NOMO-1 treated with DMSO at 0.1 percent for 48 hours (cell line): ENCODE measurements around the gene ACTR2.
"Not testable (repeated sequence)": the region's sequence is repeated elsewhere in the genome, so short reads cannot be mapped to it uniquely, and the experiment has no call there.

ENCODE experiments used
- DNase-seq: peaks from one replicate; lab custom pipeline; 2025; ENCODE audit not compliant: unreplicated experiment; lab: John Stamatoyannopoulos, UW

The ACTR2 gene

DNA sequence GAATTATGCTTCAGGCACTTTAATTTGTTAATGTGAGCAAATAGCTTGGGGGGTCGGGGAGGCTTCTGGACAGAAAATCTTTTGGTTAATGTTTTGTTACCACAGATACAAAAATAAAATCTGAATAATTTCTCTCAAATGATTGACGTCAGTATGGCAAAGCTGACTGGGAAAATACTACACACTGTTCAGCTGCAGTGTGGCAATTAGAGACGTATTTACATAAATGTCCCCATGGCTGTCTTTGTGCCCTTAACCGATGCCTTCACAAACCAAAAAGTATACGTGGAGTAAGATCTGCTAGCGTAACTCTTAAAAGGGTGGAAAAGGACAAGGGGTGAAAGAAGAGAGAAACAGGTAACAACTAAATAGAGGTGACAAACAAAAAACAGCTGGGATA, 83.4 kb downstream of the ACTR2 start:
- no peak for DNase-seq

DNA sequence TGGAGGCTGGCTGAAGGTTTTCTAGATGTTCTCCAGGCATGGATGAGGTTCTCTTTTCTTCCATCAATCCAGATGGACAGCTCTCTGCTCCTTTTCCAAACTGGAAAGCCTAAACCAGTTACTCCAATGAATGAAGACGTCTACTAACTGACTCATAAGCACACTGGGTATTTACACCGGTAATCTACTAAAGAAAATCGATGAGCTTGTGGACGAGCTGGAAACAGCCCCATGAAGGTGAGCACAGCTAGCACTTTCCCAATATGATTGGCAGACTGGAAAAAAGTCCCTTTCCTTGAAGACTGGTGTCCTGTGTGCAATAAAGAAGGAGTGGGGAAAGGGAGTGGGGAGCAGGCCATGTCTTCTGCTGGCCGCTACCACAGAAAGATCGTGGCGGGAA, 84.0 kb downstream of the ACTR2 start:
- no peak for DNase-seq

DNA sequence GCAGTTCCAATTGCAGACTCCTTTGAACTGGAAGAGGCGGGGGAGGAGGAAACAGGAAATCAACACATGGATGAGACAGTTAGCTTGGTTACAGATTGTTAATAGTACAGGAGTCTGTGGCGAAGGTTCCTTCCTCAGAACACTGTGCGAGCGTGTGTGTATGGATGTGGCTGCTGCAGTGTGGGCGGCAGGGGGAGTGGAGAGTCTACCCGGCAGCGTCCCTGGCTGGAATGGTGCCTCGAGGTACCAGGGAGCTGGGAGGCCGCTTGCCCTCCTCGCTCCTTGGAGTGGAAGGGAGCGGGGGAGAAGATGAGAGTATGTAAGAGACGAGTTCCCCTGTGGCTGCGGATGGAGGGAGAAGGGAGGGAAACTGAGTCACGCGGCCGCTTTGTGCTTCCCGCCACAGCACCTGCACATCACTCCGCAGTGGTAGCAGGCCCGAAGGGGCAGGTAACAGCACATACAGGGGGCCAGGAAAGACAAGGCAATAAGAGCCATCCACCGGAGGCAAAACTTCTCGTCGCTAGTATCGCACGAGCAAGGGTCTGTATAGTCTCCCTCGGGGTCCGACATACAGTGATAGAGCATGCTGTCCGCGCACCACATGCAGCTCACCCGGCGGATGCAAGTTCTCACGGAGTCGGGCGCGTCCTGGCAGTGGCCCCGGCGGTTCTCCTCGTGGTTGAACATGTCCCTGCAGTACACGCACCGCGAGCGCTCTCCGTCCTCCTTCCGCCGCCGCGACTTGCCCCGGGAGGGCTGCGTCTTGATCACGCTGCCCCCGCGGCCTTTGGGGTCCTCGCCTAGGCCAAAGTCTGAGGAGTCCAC, 85.7 kb downstream of the ACTR2 start:
- DNase-seq: no peak

DNA sequence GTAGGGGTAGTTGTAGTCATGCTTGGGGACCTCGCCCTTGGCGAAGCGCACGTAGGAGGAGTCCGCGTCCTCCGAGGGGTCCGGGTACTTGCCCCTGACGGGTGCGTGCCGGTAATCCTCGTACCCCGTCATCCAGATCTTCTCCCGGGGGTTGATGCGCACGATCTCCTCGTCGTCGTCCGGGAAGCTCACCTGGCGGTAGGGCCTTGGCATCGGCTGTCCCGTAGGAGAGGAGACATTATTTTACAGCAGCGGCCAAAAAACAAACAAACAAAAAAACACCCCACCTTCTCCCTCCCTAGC, 86.3 kb downstream of the ACTR2 start:
- DNase-seq: no peak

DNA sequence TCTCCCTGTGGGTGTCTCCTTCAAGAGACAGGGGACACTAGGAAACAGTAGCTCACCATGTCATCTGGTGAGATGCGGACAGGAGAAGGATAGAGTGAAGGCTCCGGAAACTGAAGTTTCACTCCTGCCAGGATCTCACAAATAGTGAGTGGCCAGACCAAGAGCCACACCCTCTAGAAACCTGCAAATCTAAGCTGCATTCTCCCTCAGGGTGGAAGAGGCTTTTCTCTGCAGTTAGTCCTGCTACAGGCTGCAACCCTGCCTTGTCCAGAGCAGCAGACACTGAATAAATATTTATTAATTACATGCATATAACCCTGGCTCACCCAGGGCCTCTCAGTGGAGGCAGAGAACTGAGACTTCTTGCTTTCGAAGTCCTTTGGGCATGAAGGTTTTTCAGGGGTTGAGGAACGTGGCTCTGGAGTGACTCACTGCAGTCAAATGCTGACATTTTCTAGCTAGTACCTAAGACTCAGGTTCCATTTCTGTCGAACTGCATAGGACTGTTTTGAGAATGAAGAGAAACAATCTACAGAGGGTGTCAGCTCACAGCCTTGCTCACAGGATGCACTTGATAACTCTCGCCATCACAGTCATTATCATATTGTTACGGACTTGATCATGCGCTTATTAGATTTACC, 87.3 kb downstream of the ACTR2 start:
- DNase-seq: no peak

DNA sequence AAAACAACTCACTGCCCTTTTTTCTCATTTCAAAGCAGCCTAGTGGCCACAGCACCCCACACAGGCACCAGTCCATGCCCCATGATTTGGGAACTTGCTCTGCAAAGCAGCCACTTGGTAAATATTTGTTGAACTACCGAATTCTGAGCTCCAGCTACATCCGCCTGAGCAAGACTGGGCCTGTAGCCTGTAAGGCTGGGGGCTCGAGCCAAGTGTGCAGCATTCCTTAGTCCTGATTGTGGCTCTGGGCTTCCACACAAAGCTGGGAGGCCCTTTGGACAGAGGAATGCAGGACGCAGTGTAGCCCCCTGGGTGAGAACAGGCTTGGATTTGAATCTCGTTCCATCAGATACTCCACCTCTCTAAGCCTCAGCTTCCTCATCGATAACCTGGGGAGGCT, 88.4 kb downstream of the ACTR2 start:
- no peak for DNase-seq

DNA sequence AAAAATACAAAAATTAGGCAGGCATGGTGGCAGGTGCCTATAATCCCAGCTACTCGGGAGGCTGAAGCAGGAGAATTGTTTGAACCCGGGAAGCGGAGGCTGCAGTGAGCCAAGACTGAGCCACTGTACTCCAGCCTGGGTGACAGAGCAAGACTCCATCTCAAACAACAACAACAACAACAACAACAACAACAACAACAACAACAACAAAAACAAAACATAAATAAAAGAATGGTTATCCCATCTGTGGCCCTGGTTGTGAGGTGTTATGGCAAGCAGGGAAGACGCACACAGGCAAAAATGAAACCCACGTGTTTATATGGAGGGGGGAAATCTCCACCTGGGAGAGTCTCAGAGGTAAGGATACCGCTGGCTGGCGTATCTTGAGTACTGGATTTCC, 89.7 kb downstream of the ACTR2 start:
- DNase-seq: not testable (repeated sequence)

DNA sequence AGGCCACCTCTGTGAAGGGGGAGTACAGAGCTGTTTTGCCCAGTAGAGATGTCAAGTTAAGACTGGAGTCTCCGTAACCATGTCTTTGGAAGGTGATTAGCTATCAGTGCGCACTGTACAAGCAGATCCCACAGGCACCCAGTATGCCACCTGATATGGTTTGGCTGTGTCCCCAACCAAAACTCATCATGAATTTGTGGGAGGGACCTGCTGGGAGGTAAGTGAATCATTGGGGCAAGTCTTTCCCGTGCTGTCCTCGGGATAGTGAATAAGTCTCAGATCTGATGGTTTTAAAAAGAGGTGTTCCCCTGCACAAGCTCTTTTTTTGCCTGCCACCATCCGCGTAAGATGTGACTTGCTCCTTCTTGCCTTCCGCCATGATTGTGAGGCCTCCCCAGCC, 90.2 kb downstream of the ACTR2 start:
- no peak for DNase-seq

DNA sequence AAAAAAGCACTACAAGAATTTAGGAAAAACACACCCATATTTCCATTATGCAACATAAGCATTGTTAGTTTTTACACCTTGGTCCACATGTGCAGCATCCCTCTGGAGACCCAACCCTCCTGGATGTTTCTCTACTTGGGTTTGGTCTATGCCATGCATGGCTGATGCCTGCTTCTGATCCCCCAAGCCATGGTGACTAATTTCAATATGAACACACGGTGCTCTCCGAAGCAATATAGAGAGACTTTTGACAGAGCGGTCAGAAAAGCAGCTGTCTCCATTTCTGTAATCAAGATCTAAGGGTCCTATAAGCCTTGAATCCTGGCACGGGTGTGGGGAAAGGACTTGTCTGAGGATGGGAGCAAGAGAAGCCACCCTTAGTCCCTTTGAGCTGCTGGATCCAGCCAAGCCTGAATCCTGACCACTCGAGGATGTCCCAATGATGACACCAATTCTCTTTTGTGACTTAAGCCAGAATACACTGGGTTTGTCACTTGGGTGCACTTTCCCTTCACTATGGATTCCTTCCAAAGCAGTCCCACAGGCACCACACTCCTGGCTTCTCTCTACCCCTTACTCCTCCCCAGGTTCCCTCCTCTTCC, 91.5 kb downstream of the ACTR2 start:
- DNase-seq: no peak

DNA sequence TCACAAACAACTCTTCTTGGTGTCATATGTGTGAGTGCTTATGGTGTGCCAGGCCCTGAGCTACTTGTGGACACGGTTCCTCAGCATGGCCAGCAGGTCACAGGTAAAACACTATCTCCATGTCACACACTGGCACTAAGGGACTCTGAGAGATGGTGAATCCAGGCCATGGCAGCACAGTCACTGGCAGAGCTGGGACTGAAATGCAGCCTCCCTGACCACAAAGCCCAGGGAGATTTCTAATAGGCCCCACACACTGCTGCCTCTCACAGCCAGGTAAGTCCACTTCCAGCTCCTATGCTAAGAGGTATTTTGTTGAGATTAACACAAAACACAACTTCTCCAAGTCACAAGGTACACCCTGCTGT, 92.0 kb downstream of the ACTR2 start:
- DNase-seq: no peak

DNA sequence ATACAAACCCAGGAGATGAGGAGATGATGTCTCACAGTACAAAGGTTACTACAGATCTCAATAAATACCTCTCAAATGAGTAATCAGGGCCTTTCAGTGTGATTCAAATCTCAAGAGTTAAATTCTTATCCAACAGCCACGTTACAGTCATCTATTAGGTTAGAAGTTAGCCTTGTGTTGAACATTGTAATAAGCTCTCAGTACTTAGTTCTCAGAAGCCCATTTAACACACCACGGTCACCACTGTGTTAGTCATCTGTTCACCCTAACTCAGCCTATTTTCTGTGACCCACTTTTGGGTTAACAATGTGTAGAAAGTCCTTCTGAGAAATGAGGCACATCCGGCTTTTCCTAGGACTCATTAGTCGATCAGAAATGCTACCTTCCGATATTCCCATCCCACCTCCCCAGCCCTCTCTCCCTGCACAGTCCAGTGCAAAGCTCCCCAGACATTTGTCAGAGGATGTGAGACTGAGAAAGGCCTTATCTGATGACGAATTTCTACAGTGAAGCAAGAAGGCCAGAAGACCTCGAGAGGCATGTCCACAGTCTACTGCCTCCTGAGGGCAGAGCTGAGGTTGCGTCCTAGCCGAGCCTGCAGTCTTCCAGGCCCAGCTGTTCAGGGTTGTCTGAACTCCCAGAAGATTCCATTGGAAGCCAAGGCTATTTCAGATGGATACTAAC, 92.6 kb downstream of the ACTR2 start:
- no peak for DNase-seq
